Heart left ventricle (tissue), 16 donors: Measurements from ENCODE around the gene PIP5KL1. TPM values are rescaled to one million over a fixed set of nuclear protein-coding genes. Genes with fewer than 3 reads are reported as not detected.

Experiments
- ATAC-seq, 4 donors: fragments of 200-7000 bp; cut with Tn5 transposase; one replicate each; pipeline ENCODE4 v1.9.1; 2020 to 2022; ENCODE audit warnings: moderate library complexity in 4 of 4, mild to moderate bottlenecking in 3 of 4, moderate number of reproducible peaks in 1 of 4
- DNase-seq, 5 donors: peaks; one replicate each; pipeline ENCODE4 v3.0.0-alpha.2; 2020
- H3K27ac ChIP-seq, 12 donors: fragments of 200-600 bp; sonication (generic) in 4 of 12; one replicate each; pipeline versions ENCODE4 v1.5.0 to v1.8.0; 2016 to 2022; ENCODE audit warnings: mild to moderate bottlenecking in 2 of 12
- H3K27me3 ChIP-seq, 9 donors: fragments of 200-600 bp; sonication (generic) in 2 of 9; one replicate each; pipeline versions ENCODE4 v1.5.1 to v1.8.0; 2016 to 2022; ENCODE audit warnings: mild to moderate bottlenecking in 3 of 9
- H3K36me3 ChIP-seq, 9 donors: fragments of 200-600 bp; sonication (generic) in 2 of 9; one replicate each; pipeline versions ENCODE4 v1.5.0 to v1.8.0; 2018 to 2022; ENCODE audit warnings: mild to moderate bottlenecking in 2 of 9
- H3K4me1 ChIP-seq, 12 donors: fragments of 200-600 bp; sonication (generic) in 4 of 12; one replicate each; pipeline versions ENCODE4 v1.5.0 to v1.8.0; 2016 to 2022; ENCODE audit warnings: mild to moderate bottlenecking in 3 of 12
- H3K4me3 ChIP-seq, 12 donors: fragments of 200-600 bp; sonication (generic) in 4 of 12; one replicate each; pipeline versions ENCODE4 v1.5.0 to v1.8.0; 2017 to 2022; ENCODE audit warnings: mild to moderate bottlenecking in 9 of 12, moderate library complexity in 4 of 12
- H3K9me3 ChIP-seq, 12 donors: fragments of 200-600 bp; sonication (generic) in 4 of 12; one replicate each; pipeline versions ENCODE4 v1.5.0 to v1.8.0; 2016 to 2022; ENCODE audit warnings: mild to moderate bottlenecking in 1 of 12
- POLR2A ChIP-seq, 2 donors: fragments of 450-650 bp; IDR thresholded peaks; one replicate each; pipeline ENCODE4 v1.6.1; 2017; ENCODE audit warnings: antibody characterized with exemption in 2 of 2, mild to moderate bottlenecking in 2 of 2, moderate library complexity in 2 of 2
- WGBS, 4 donors: extraction: QIAGEN DNeasy Blood & Tissue Kit in 2 of 4; methylation state at CpG; one replicate each; pipeline versions ENCODE4 v1.1.5 to v1.1.7; 2013 to 2018; 5-methylcytosine and 5-hydroxymethylcytosine counted together
- intact Hi-C, 10 donors: fragments of 100-400 bp; cut with DNase I; formaldehyde crosslinking; loops; one replicate each; pipeline versions ENCODE4 v1.11.1 to v1.14.2; 2022
- polyA plus RNA-seq, 2 donors: library from polyadenylated mRNA; stranded (reverse); fragments of 200-250 nt; gene quantifications; one replicate each; pipeline ENCODE4 v1.2.3, GENCODE V29; 2013
- total RNA-seq, 9 donors: library from RNA; depleted of rRNA in 2 of 9; stranded (reverse); fragments of >200 nt in 2 of 9; fragmentation: NEBNext Ultra II Directional in 3 of 9; extraction: Animal tissue kit (Norgen Biotek cat#: 25700) in 3 of 9; gene quantifications; one replicate each; pipeline versions ENCODE4 v1.1.0 to v1.2.4, GENCODE V29; 2016 to 2023
- TF ChIP-seq, protein P1 (sequence below), 12 donors: fragments of 200-600 bp; sonication (generic) in 4 of 12; IDR thresholded peaks; one replicate each; pipeline versions ENCODE4 v1.5.0 to v1.8.0; 2018 to 2022; ENCODE audit warnings: antibody characterized with exemption in 12 of 12, mild to moderate bottlenecking in 5 of 12
- donor health status: ischemic (EF 13 %, LVEDD 7.1; RV severe dilation, severe dysfunction).
- donor health status: healthy with polysubstance abuse.
- donor health status: DM: no; HTN: yes; CAD: no.
- donor health status: DM: no; HTN: no; CAD: no.
- donor health status: ischemic (EF 25% LVEDD 6.9; RV normal size, moderate dysfunction).
- donor health status: ischemic (EF 25% LVEDD 5.7; RV mildly dilated, moderate dysfunction).
- donor health status: healthy.
- donor health status: DM: yes; HTN: yes; CAD: no.
- donor health status: ischemic (EF 35%, LVEDD 5.7; RV mildly dilated, moderate dysfunction).
- donor health status: nonischemic (EF 11% LVEDD 7.7; RV severe dilation, severe dysfunction).
- donor health status: DM: yes; HTN: yes; CAD: no.
- donor health status: PGD.
- donor health status: ischemic (EF 29% LVEDD 5.4; RV normal size, mild dysfunction).
- donor health status: nonischemic (EF 23%, LVEDD 6.1; RV moderate dilation, normal function).

The PIP5KL1 gene
- total and polyA plus RNA-seq, 11 donors = 0.12 to 0.77 (median 0.50) TPM; not detected in 2

DNA sequence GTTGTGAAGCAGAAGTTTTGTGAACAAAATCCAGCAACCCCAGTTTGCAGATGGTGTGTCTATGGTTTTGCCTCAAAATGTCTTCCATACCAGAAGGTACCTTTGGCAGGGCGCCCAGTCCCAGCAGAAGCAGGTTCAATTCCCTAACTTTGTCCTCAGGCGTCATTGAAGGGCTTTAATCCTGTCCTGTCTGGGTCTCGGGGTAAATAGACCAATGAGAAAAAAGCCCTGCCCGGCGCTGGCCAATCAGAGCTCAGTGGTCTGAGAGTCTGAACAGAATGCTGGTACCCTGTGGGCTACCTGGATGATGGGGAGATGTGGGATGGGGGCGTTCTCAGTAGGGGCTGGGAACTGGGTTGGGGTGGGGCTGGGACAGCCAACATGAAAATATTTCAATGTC lies 7.5 kb downstream of the PIP5KL1 start:
- Histone ChIP-seq H3K9me3 (no peaks in the 10 kb centered on the region), H3K27me3 (peaks cover 9 to 37% (median 22%) of the 10 kb centered on the region in 9 donors), H3K4me3 (no peak overlapping the region), H3K4me1 (peaks cover 4 to 50% (median 33%) of the 10 kb centered on the region in 12 donors), H3K36me3 (no peaks in the 10 kb centered on the region), H3K27ac (no peak overlapping the region)
- TF ChIP-seq, protein P1, sequence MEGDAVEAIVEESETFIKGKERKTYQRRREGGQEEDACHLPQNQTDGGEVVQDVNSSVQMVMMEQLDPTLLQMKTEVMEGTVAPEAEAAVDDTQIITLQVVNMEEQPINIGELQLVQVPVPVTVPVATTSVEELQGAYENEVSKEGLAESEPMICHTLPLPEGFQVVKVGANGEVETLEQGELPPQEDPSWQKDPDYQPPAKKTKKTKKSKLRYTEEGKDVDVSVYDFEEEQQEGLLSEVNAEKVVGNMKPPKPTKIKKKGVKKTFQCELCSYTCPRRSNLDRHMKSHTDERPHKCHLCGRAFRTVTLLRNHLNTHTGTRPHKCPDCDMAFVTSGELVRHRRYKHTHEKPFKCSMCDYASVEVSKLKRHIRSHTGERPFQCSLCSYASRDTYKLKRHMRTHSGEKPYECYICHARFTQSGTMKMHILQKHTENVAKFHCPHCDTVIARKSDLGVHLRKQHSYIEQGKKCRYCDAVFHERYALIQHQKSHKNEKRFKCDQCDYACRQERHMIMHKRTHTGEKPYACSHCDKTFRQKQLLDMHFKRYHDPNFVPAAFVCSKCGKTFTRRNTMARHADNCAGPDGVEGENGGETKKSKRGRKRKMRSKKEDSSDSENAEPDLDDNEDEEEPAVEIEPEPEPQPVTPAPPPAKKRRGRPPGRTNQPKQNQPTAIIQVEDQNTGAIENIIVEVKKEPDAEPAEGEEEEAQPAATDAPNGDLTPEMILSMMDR (IDR thresholded peaks at IDR 0.05) = no peak
- no peak for TF ChIP-seq POLR2A (IDR thresholded peaks at IDR 0.05)
- DNase-seq = no peak
- intact Hi-C loops = loop anchor here (2.0 to 10.0 kb wide), 8 partner anchors 136 to 421 kb away; partner anchors contain the start of genes CDK9 (in 3 of the 10) and TOR2A (in 2 of the 10)
- WGBS, 4 donors = 54 to 70% (median 61%) methylated on average over 6 of the region's 6 CpGs
- ATAC-seq = no peak

DNA sequence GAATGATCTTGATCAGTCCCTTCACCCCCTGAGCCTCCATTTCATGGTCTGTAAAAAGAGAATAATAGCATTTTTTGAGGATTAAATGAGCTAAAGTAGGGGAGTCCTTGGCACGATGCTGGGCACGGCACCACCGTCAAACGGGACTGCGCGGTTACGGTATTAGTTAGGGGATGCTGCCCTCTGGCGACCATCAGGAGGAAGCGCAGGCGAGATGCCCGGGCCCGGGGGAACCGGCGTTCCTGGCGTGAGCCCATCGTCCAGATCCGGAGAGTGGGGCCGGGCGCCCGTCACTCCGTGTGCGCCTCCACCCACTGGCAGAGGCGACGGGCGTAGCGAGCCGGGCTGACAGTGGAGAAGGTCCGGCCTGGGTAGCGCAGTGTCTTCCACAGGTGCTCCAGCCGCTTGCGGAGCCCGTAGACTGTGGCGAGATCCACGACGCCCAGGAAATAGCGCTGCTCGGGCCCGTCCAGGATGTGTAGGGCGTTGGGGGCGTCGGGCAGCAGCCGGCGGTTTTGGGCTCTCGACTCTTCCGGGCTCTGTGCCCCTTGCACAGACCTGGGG lies 8.9 kb downstream of the PIP5KL1 start:
- H3K27me3 ChIP-seq = peaks cover 4 to 23% (median 11%) of the 10 kb centered on the region in 9 donors
- ATAC-seq = peak; percentile 8 to 30 (median 26)
- no peaks in the 10 kb centered on the region for H3K36me3 ChIP-seq
- WGBS, 4 donors = 0 to 12% (median 8%) methylated on average over 14 to 45 of the region's 45 CpGs
- DNase-seq = peak; percentile 67 to 89 (median 74)
- H3K4me3 ChIP-seq = peak overlapping the region in 8 of 12 donors; percentile 26 to 43 (median 32)
- TF ChIP-seq, protein P1 (IDR thresholded peaks at IDR 0.05) = peak; percentile 89 to 99 (median 97)
- no peak for TF ChIP-seq POLR2A (IDR thresholded peaks at IDR 0.05)
- no peak overlapping the region for H3K27ac ChIP-seq
- H3K4me1 ChIP-seq = peaks cover 4 to 47% (median 28%) of the 10 kb centered on the region in 12 donors
- H3K9me3 ChIP-seq = no peaks in the 10 kb centered on the region
- intact Hi-C loops = loop anchor here (1.0 to 10.0 kb wide), 13 partner anchors 134 to 419 kb away; partner anchors contain the start of genes CDK9 (in 4 of the 10) and TOR2A (in 4 of the 10)

DNA sequence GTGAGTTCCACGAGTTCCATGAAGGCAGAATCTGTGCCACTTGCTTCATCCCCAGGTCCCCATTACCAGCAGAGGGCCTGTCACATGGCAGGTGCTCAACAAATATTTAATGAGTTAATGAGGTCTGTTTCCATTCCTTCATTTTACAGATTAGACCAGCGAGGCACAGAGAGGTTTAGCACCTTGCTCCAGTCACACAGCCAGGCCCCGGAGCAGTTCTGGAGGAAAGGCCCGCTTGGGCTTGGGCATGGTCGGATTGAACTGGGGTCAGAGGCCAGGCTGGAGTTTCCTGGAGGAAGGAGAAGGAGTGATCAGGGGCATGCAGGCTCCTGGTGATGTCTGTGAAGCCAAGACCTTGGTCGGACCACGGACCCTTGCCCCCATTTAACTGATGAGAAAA lies 9.8 kb downstream of the PIP5KL1 start:
- H3K9me3 ChIP-seq = no peaks in the 10 kb centered on the region
- peaks cover 6 to 53% (median 34%) of the 10 kb centered on the region in 12 donors for H3K4me1 ChIP-seq
- TF ChIP-seq, protein P1 (IDR thresholded peaks at IDR 0.05) = no peak
- no peak for TF ChIP-seq POLR2A (IDR thresholded peaks at IDR 0.05)
- ATAC-seq (no peak), DNase-seq (no peak)
- intact Hi-C loops = loop anchor here (1.0 to 10.0 kb wide), 13 partner anchors 133 to 418 kb away; partner anchors contain the start of genes CDK9 (in 4 of the 10) and TOR2A (in 3 of the 10)
- H3K4me3 ChIP-seq = no peak overlapping the region
- H3K27ac ChIP-seq = no peak overlapping the region
- 91 to 94% (median 92%) methylated on average over 7 of the region's 7 CpGs for WGBS, 4 donors
- H3K27me3 ChIP-seq = peaks cover 0 to 16% (median 4%) of the 10 kb centered on the region in 9 donors
- no peaks in the 10 kb centered on the region for H3K36me3 ChIP-seq

DNA sequence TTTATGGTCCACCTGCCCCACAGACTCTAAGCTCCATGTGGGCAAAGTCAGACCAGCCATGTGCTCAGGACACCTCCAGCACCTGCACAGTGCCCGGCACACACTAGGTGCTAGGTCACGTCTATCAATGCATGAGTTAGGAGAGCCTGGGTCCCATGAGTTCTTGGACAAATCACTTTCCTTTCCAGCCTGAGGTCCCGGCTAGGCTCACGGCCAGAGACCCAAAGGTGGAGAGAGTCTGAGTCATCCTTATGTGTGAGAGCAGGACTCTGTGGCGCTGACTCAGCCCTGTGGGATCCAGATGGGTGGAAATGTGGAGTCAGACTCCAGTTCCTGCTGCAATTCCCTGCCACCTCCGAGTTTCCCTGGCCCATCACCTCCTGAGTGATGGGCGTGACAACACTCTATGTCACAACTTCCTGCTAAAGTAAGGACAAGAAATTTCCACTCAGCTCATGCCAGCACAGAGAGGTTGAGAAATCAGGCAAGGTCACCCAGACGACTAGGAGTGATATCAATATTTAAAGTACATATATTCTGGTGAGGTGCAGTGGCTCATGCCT lies 11.2 kb downstream of the PIP5KL1 start:
- ATAC-seq (peak in 3 of 4 donors; percentile 56 to 69 (median 60)), DNase-seq (peak; percentile 72 to 94 (median 82))
- H3K36me3 ChIP-seq = peaks cover 0 to 6% (median 0%) of the 10 kb centered on the region in 9 donors
- intact Hi-C loops = loop anchor here in 7 of 10 donors (5.0 kb wide), 4 partner anchors 47 to 182 kb away; partner anchors contain the start of genes CDK9 (in 4 of the 7), FPGS (in 1 of the 7) and TOR2A (in 1 of the 7)
- peaks cover 0 to 5% (median 0%) of the 10 kb centered on the region in 9 donors for H3K27me3 ChIP-seq
- H3K27ac ChIP-seq = peak overlapping the region in 7 of 12 donors; percentile 4 to 55 (median 30)
- 44 to 59% (median 50%) methylated on average over 8 of the region's 8 CpGs for WGBS, 4 donors
- no peak for TF ChIP-seq POLR2A (IDR thresholded peaks at IDR 0.05)
- TF ChIP-seq, protein P1 (IDR thresholded peaks at IDR 0.05) = no peak
- no peaks in the 10 kb centered on the region for H3K9me3 ChIP-seq
- H3K4me3 ChIP-seq = no peak overlapping the region
- peaks cover 7 to 62% (median 43%) of the 10 kb centered on the region in 12 donors for H3K4me1 ChIP-seq
